ENCODE results near the gene ANO4. TPM values are rescaled to one million over a fixed set of nuclear protein-coding genes. Genes with fewer than 3 reads are reported as not detected.

The ANO4 gene
- total RNA-seq, 1 experiment from 2014 or later: 5.7 TPM

DNA sequence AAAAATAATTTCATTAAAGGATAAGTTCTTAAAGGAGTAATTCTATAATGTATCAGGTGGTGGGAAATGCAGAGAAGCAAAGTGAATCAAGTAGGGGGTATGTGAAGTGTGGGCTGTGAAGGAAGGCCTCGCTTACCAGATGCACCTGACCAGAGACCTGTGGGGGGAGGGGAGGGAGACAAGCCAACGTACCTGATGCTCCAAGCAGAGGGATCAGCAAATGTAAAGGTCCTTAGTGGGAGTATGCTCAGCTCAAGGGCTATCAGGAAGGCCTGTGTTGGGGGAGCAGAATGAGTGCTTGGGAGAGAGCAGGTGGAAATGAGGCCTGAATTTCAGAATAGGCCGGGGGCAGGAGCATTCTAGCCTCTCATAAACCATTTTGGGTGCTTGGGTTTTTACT lies 57.1 kb downstream of the ANO4 start:
- Histone ChIP-seq H2AFZ (ENCODE audit: low read length) (no peak overlapping the region), H3K27me3 (ENCODE audit: insufficient read depth, low read length) (no peaks in the 10 kb centered on the region), H3K4me1 (ENCODE audit: insufficient read depth, low read length) (no peaks in the 10 kb centered on the region), H3K23me2 (ENCODE audit: insufficient read length, low read depth, low read length, poor library complexity, severe bottlenecking) (no peaks in the 10 kb centered on the region), H4K20me1 (ENCODE audit: control insufficient read depth, insufficient read depth, insufficient read length) (no peaks in the 10 kb centered on the region), H2BK12ac (ENCODE audit: insufficient read length, low read depth, low read length) (no peak overlapping the region), H3K79me2 (ENCODE audit: insufficient read depth, low read length) (no peaks in the 10 kb centered on the region), H3K9ac (ENCODE audit: extremely low read depth, insufficient read length, low read length) (no peak overlapping the region), H4K91ac (ENCODE audit: insufficient read length, low read depth, low read length) (no peak overlapping the region), H2BK120ac (ENCODE audit: low read depth, low read length, poor library complexity, severe bottlenecking) (no peak overlapping the region), H4K8ac (replicated peaks; ENCODE audit: insufficient read length, low read depth, low read length) (no peak overlapping the region), H2AK5ac (ENCODE audit: insufficient read length, low read length) (no peak overlapping the region), H3K4me2 (ENCODE audit: insufficient read depth, insufficient read length, low read length) (no peak overlapping the region), H2BK15ac (ENCODE audit: low read depth, low read length) (no peak overlapping the region), H3T11ph (ENCODE audit: low read length) (no peak overlapping the region), H3K56ac (ENCODE audit: insufficient read length, low read depth, low read length) (no peak overlapping the region), H3K79me1 (ENCODE audit: insufficient read depth, low read depth, low read length, poor library complexity, severe bottlenecking) (no peaks in the 10 kb centered on the region), H3K27ac (ENCODE audit: insufficient read length, low read depth, low read length) (no peak overlapping the region), H3K18ac (ENCODE audit: insufficient read length, low read depth, low read length) (no peak overlapping the region), H2BK20ac (ENCODE audit: low read depth, low read length, poor library complexity, severe bottlenecking) (no peak overlapping the region), H3K14ac (ENCODE audit: insufficient read depth, low read length) (no peak overlapping the region), H3K9me3 (ENCODE audit: control insufficient read depth, low read depth, low read length) (no peaks in the 10 kb centered on the region), H3K23ac (ENCODE audit: insufficient read length, low read depth, low read length) (no peak overlapping the region), H3K4ac (ENCODE audit: low read depth, low read length) (no peak overlapping the region), H2BK5ac (ENCODE audit: insufficient read length, low read length) (no peak overlapping the region), H4K5ac (ENCODE audit: insufficient read length, low read depth, low read length) (no peak overlapping the region)
- Mint-ChIP-seq H3K9me3 (no peaks in the 10 kb centered on the region), H3K36me3 (ENCODE audit: insufficient read depth in 1 of 3, low read depth in 3 of 3) (no peaks in the 10 kb centered on the region), H3K27me3 (ENCODE audit: low read depth) (no peaks in the 10 kb centered on the region), H3K4me3 (no peak overlapping the region), H3K4me1 (peaks cover 12 to 13% of the 10 kb centered on the region in 2 experiments), H3K27ac (peak overlapping the region in 1 of 3 experiments; percentile 25; a peak in 1 of 7 replicates)
- TF ChIP-seq, protein P1, sequence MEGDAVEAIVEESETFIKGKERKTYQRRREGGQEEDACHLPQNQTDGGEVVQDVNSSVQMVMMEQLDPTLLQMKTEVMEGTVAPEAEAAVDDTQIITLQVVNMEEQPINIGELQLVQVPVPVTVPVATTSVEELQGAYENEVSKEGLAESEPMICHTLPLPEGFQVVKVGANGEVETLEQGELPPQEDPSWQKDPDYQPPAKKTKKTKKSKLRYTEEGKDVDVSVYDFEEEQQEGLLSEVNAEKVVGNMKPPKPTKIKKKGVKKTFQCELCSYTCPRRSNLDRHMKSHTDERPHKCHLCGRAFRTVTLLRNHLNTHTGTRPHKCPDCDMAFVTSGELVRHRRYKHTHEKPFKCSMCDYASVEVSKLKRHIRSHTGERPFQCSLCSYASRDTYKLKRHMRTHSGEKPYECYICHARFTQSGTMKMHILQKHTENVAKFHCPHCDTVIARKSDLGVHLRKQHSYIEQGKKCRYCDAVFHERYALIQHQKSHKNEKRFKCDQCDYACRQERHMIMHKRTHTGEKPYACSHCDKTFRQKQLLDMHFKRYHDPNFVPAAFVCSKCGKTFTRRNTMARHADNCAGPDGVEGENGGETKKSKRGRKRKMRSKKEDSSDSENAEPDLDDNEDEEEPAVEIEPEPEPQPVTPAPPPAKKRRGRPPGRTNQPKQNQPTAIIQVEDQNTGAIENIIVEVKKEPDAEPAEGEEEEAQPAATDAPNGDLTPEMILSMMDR (conservative IDR thresholded peaks at IDR 0.05): no peak
- no peak for DNase-seq
- no CpG with 5 or more reads among the region's 3 CpGs for WGBS (ENCODE audit: extremely low coverage, insufficient read length, low lambda C conversion rate)
